OCI-LY7 (cell line): Measurements from ENCODE around the gene COL2A1. TPM values are rescaled to one million over a fixed set of nuclear protein-coding genes. Genes with fewer than 3 reads are reported as not detected.

ENCODE experiments used
- BruUV-seq: library from RNA; stranded (reverse); fragments of 400-500 nt; replicated peaks from 2 replicates; lab custom pipeline; 2021; lab: Mats Ljungman, UMichigan
- CTCF ChIA-PET: fragments of 300-600 bp; sonication (Branson Sonifier 250); formaldehyde crosslinking; loops from one replicate; lab custom pipeline; 2022; ENCODE audit warnings: antibody characterized with exemption; ENCODE audit not compliant: unreplicated experiment; lab: Charles Lee
- POLR2A ChIA-PET: fragments of 300-600 bp; sonication (Branson Sonifier 250); formaldehyde crosslinking; loops from one replicate; lab custom pipeline; 2022; ENCODE audit warnings: antibody characterized with exemption; lab: Charles Lee
- DNase-seq: peaks from one replicate; pipeline ENCODE4 v3.0.0-alpha.2; 2015; ENCODE audit warnings: low spot score
- H2AFZ ChIP-seq: fragments of 200-600 bp; sonication (generic), shearing (Covaris generic); 2 replicates; pipeline ENCODE4 v1.6.1; 2014; ENCODE audit warnings: mild to moderate bottlenecking, antibody characterized with exemption, low read length, moderate library complexity
- H3K27ac ChIP-seq: fragments of 200-600 bp; sonication (generic); 2 replicates; pipeline ENCODE4 v1.5.1; 2014; ENCODE audit warnings: mixed run types, low read depth, mild to moderate bottlenecking, moderate library complexity, low read length, inconsistent platforms; ENCODE audit not compliant: poor library complexity, severe bottlenecking
- H3K36me3 ChIP-seq: fragments of 200-600 bp; sonication (generic); 2 replicates; pipeline ENCODE4 v1.6.1; 2014; ENCODE audit warnings: mild to moderate bottlenecking, antibody characterized with exemption, low read length, moderate library complexity, mixed read lengths; ENCODE audit not compliant: insufficient read depth
- H3K4me1 ChIP-seq: fragments of 200-600 bp; sonication (generic); 2 replicates; pipeline ENCODE4 v1.5.1; 2014; ENCODE audit warnings: mild to moderate bottlenecking, low read length; ENCODE audit not compliant: insufficient read depth, poor library complexity, severe bottlenecking
- H3K4me2 ChIP-seq: fragments of 200-600 bp; sonication (generic); 2 replicates; pipeline ENCODE4 v1.6.1; 2014; ENCODE audit warnings: mild to moderate bottlenecking, low read length
- H3K4me3 ChIP-seq: fragments of 200-600 bp; sonication (generic); 2 replicates; pipeline ENCODE4 v1.5.1; 2014; ENCODE audit warnings: mild to moderate bottlenecking, low read depth, low read length; ENCODE audit not compliant: poor library complexity, severe bottlenecking
- H3K79me2 ChIP-seq: fragments of 200-600 bp; sonication (generic); 2 replicates; pipeline ENCODE4 v1.6.1; 2016; ENCODE audit warnings: low read depth, mild to moderate bottlenecking, low read length, moderate library complexity, mixed read lengths; ENCODE audit not compliant: insufficient read depth
- H3K9me2 ChIP-seq: fragments of 200-600 bp; sonication (generic); 2 replicates; pipeline ENCODE4 v1.6.1; 2016; ENCODE audit warnings: mild to moderate bottlenecking, low read length, mixed read lengths; ENCODE audit not compliant: insufficient read depth
- H3K9me3 ChIP-seq: fragments of 200-600 bp; sonication (generic); 2 replicates; pipeline ENCODE4 v1.6.1; 2014; ENCODE audit warnings: mild to moderate bottlenecking, mixed run types, low read length, mixed read lengths
- H4K20me1 ChIP-seq: fragments of 200-600 bp; sonication (generic); 2 replicates; pipeline ENCODE4 v1.6.1; 2014; ENCODE audit warnings: mild to moderate bottlenecking, antibody characterized with exemption, low read length, moderate library complexity, mixed read lengths; ENCODE audit not compliant: insufficient read depth
- EZH2phosphoT487 ChIP-seq: fragments of 200-600 bp; sonication (generic); IDR thresholded peaks from 2 replicates; pipeline ENCODE4 v1.6.1; 2018; ENCODE audit warnings: low read depth, borderline replicate concordance, mild to moderate bottlenecking, mixed run types, antibody characterized with exemption, low read length, moderate library complexity, mixed read lengths
- intact Hi-C: fragments of 100-400 bp; cut with micrococcal nuclease; formaldehyde crosslinking; loops from one replicate; pipeline ENCODE4 v1.10.0; 2022; ENCODE audit not compliant: unreplicated experiment
- total RNA-seq, 2 experiments: library from RNA; depleted of rRNA in 1 of 2; stranded (reverse); fragments of >200 nt in 1 of 2; shearing (Covaris generic) in 1 of 2; gene quantifications; 2 replicates each; pipeline ENCODE4 v1.2.3, GENCODE V29; 2014 to 2022
- TF ChIP-seq, protein P1 (sequence below): fragments of 200-600 bp; sonication (generic); conservative IDR thresholded peaks from 2 replicates; pipeline ENCODE4 v1.5.1; 2014; ENCODE audit warnings: mild to moderate bottlenecking, antibody characterized with exemption, low read length, moderate library complexity, mixed read lengths

Gene COL2A1
- total RNA-seq, 2 experiments from 2014 or later = 0.08 TPM; not detected in 1

DNA sequence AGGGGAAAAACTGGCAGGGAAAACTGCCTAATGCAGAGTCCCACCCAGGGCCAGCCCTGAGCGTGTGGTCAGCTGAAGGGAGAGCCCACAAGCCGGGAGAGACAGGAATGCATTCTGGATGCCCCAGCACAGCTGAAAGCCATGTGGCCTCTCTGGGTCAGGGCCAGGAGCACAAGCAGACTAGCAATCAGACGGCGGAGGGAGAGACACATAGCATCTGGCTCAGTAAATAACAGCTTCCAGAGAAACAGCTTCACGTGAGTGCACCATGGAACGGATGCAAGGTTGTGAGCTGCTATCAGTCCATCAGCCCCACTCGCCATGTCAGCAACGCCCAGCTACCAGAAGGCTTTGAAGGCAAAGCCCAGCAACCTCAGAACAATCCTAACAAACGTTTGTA, 69.1 kb downstream of the COL2A1 start:
- H2AFZ ChIP-seq = no peak overlapping the region
- no peaks in the 10 kb centered on the region for H3K79me2 ChIP-seq
- H3K36me3 ChIP-seq = no peaks in the 10 kb centered on the region
- H3K27ac ChIP-seq = no peak overlapping the region
- TF ChIP-seq EZH2phosphoT487 = no peak
- TF ChIP-seq, protein P1, sequence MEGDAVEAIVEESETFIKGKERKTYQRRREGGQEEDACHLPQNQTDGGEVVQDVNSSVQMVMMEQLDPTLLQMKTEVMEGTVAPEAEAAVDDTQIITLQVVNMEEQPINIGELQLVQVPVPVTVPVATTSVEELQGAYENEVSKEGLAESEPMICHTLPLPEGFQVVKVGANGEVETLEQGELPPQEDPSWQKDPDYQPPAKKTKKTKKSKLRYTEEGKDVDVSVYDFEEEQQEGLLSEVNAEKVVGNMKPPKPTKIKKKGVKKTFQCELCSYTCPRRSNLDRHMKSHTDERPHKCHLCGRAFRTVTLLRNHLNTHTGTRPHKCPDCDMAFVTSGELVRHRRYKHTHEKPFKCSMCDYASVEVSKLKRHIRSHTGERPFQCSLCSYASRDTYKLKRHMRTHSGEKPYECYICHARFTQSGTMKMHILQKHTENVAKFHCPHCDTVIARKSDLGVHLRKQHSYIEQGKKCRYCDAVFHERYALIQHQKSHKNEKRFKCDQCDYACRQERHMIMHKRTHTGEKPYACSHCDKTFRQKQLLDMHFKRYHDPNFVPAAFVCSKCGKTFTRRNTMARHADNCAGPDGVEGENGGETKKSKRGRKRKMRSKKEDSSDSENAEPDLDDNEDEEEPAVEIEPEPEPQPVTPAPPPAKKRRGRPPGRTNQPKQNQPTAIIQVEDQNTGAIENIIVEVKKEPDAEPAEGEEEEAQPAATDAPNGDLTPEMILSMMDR = no peak
- ChIA-PET CTCF (no interaction called here), POLR2A (interaction anchor here (1.1 kb wide), 1 partner anchor 15 kb away, joined by 3 read pairs; no protein-coding TSS in a partner anchor)
- H4K20me1 ChIP-seq = no peaks in the 10 kb centered on the region
- DNase-seq = no peak
- H3K4me3 ChIP-seq = no peak overlapping the region
- no peaks in the 10 kb centered on the region for H3K9me3 ChIP-seq
- intact Hi-C loops = no loop called here
- no peaks in the 10 kb centered on the region for H3K9me2 ChIP-seq
- BruUV-seq = no TSS peak
- no peaks in the 10 kb centered on the region for H3K4me1 ChIP-seq
- H3K4me2 ChIP-seq = no peak overlapping the region

GRCh38 chr12:47931187-47931586, 73.1 kb downstream of the COL2A1 start:
- Histone ChIP-seq H3K36me3 (no peaks in the 10 kb centered on the region), H3K27ac (no peak overlapping the region), H3K4me3 (no peak overlapping the region), H3K4me1 (no peaks in the 10 kb centered on the region), H4K20me1 (no peaks in the 10 kb centered on the region), H2AFZ (no peak overlapping the region), H3K9me3 (no peaks in the 10 kb centered on the region), H3K79me2 (no peaks in the 10 kb centered on the region), H3K9me2 (no peaks in the 10 kb centered on the region), H3K4me2 (no peak overlapping the region)
- POLR2A ChIA-PET = interaction anchor here (0.6 kb wide), 2 partner anchors 37 to 62 kb away, joined by 3 to 8 read pairs; no protein-coding TSS in a partner anchor
- intact Hi-C loops = no loop called here
- no peak for DNase-seq
- BruUV-seq = no TSS peak
- CTCF ChIA-PET = no interaction called here
- TF ChIP-seq, protein P1 = no peak
- no peak for TF ChIP-seq EZH2phosphoT487

DNA sequence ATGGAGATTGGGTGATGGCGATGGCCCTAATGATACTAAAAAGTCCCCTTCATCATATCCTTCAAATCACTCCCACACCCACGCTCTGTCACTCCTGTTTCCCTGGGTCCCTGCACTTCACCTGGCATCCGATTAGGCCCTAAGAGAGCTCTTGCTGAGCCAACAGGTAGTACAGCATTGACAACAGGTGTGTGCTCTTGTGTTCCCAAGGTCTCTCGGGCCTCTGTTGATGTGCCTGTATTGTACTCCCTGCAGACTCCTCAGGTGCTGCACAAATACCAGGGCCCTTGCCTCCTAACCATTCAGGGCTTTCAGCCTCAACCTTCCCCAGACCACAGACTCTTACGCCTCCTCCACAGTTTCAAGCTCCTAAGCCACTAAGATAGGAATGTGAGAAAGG, 73.6 kb downstream of the COL2A1 start:
- no peak for DNase-seq
- ChIA-PET CTCF (no interaction called here), POLR2A (interaction anchor here (0.6 to 1.0 kb wide), 2 partner anchors 62 to 175 kb away, joined by 3 to 8 read pairs; no protein-coding TSS in a partner anchor)
- intact Hi-C loops = no loop called here
- Histone ChIP-seq H2AFZ (no peak overlapping the region), H3K9me3 (no peaks in the 10 kb centered on the region), H3K4me2 (no peak overlapping the region), H3K4me3 (no peak overlapping the region), H3K27ac (no peak overlapping the region), H4K20me1 (no peaks in the 10 kb centered on the region), H3K4me1 (no peaks in the 10 kb centered on the region), H3K79me2 (no peaks in the 10 kb centered on the region), H3K36me3 (no peaks in the 10 kb centered on the region), H3K9me2 (no peaks in the 10 kb centered on the region)
- no TSS peak for BruUV-seq
- TF ChIP-seq, protein P1 = no peak
- TF ChIP-seq EZH2phosphoT487 = no peak
